Endothelial cell of umbilical vein (primary cell): ENCODE measurements around the gene SSTR3.

Source experiments
- EZH2 ChIP-seq: IDR thresholded peaks from 2 replicates; pipeline ENCODE4 v1.6.1; 2012; ENCODE audit warnings: borderline replicate concordance, low read depth, mild to moderate bottlenecking, moderate library complexity, low read length, inconsistent platforms; ENCODE audit not compliant: severe bottlenecking
- FOS ChIP-seq: IDR thresholded peaks from 2 replicates; pipeline ENCODE4 v1.6.1; 2011; ENCODE audit warnings: mild to moderate bottlenecking, low read length, moderate library complexity, borderline replicate concordance; ENCODE audit not compliant: insufficient read depth
- GATA2 ChIP-seq: IDR thresholded peaks from 2 replicates; pipeline ENCODE4 v1.7.0; 2011; ENCODE audit warnings: low read depth, mild to moderate bottlenecking, moderate library complexity, mixed read lengths, low read length; ENCODE audit not compliant: insufficient read length, insufficient read depth
- JUN ChIP-seq: IDR thresholded peaks from 2 replicates; pipeline ENCODE4 v1.6.1; 2011; ENCODE audit warnings: borderline replicate concordance, low read depth; ENCODE audit not compliant: insufficient read length, insufficient read depth
- POLR2A ChIP-seq: IDR thresholded peaks from 2 replicates; pipeline ENCODE4 v1.6.1; 2012; ENCODE audit warnings: low read depth, mild to moderate bottlenecking, control low read depth, low read length
- POLR2AphosphoS5 ChIP-seq: IDR thresholded peaks from 2 replicates; pipeline ENCODE4 v1.6.1; 2012; ENCODE audit warnings: low read depth, mild to moderate bottlenecking, control low read depth, low read length, moderate library complexity; ENCODE audit not compliant: insufficient read depth
- TF ChIP-seq, protein P1 (sequence below), 2 donors: IDR thresholded peaks; 1 replicate in 1 of 2; 2 replicates in 1 of 2; pipeline ENCODE4 v1.5.1; 2011; ENCODE audit warnings: low read length in 2 of 2, mild to moderate bottlenecking in 2 of 2, moderate library complexity in 2 of 2, control low read depth in 1 of 2, inconsistent platforms in 1 of 2, low read depth in 1 of 2; ENCODE audit not compliant: insufficient read depth in 1 of 2; ENCODE audit errors: extremely low read depth in 1 of 2
- TF ChIP-seq, protein P2 (sequence below): IDR thresholded peaks from 2 replicates; pipeline ENCODE4 v1.6.1; 2011; ENCODE audit not compliant: insufficient read depth, insufficient read length

DNA sequence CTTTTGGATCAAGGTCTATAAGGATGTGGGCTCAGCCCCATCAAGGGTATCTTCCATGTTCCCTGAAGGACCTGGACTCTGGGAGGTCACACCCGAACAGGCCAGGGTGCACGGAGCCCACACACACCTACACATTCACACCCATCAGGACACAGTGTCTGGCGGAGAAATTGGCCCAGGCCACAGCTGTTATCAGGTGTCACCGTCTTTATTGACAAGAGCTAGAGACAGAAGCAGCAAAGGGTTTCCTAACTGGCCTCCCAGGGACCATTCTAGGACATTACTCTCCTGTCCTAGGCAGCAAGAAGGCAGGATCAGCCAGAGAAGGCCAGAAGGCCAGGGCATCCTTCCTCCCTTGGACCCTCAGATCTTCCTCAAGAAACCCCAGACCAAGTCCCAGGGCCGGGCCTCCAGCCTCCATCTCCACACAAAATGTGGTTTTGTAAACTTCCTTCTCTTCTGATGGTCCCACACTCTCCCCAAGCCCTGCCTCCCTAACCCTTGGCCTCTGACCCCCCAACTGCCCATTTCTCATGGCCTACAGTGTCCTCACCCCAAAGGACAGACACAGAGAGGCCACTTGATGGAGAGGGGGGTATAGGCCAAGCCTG is 8.1 kb downstream of the SSTR3 start:
- TF ChIP-seq POLR2AphosphoS5: no peak
- TF ChIP-seq, protein P1, sequence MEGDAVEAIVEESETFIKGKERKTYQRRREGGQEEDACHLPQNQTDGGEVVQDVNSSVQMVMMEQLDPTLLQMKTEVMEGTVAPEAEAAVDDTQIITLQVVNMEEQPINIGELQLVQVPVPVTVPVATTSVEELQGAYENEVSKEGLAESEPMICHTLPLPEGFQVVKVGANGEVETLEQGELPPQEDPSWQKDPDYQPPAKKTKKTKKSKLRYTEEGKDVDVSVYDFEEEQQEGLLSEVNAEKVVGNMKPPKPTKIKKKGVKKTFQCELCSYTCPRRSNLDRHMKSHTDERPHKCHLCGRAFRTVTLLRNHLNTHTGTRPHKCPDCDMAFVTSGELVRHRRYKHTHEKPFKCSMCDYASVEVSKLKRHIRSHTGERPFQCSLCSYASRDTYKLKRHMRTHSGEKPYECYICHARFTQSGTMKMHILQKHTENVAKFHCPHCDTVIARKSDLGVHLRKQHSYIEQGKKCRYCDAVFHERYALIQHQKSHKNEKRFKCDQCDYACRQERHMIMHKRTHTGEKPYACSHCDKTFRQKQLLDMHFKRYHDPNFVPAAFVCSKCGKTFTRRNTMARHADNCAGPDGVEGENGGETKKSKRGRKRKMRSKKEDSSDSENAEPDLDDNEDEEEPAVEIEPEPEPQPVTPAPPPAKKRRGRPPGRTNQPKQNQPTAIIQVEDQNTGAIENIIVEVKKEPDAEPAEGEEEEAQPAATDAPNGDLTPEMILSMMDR (IDR thresholded peaks at IDR 0.05; ENCODE audit: extremely low read depth in 1 of 2, insufficient read depth in 1 of 2, low read depth in 1 of 2, low read length in 2 of 2): no peak
- TF ChIP-seq JUN: no peak
- TF ChIP-seq POLR2A: no peak
- no peak for TF ChIP-seq FOS
- TF ChIP-seq EZH2: no peak
- no peak for TF ChIP-seq GATA2
- TF ChIP-seq, protein P2, sequence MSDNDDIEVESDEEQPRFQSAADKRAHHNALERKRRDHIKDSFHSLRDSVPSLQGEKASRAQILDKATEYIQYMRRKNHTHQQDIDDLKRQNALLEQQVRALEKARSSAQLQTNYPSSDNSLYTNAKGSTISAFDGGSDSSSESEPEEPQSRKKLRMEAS: no peak
